GM23338 (cell line): ENCODE results near the gene ELMO3. TPM values are rescaled to one million over a fixed set of nuclear protein-coding genes. Genes with fewer than 3 reads are reported as not detected.

Experiments
- ATAC-seq: fragments of 200-7000 bp; cut with Tn5 transposase; 3 replicates; pipeline ENCODE4 v1.9.1; 2020
- DNase-seq: peaks from one replicate; pipeline ENCODE4 v3.0.0-alpha.2; 2015; ENCODE audit warnings: low spot score
- H2AFZ ChIP-seq: fragments of 200-600 bp; sonication (generic); 2 replicates; pipeline ENCODE4 v1.8.0; 2016; ENCODE audit warnings: antibody characterized with exemption, mild to moderate bottlenecking, moderate library complexity
- H3F3A ChIP-seq: fragments of 200-600 bp; sonication (generic); replicated peaks from 2 replicates; pipeline ENCODE4 v1.8.0; 2017; ENCODE audit warnings: antibody characterized with exemption, mixed run types, low read depth
- H3K27ac ChIP-seq: fragments of 200-600 bp; sonication (generic); 2 replicates; pipeline ENCODE4 v1.6.1; 2016; ENCODE audit warnings: low read depth
- H3K27me3 ChIP-seq: fragments of 200-600 bp; sonication (generic); 2 replicates; pipeline ENCODE4 v1.8.0; 2016; ENCODE audit warnings: mild to moderate bottlenecking, mixed run types, moderate library complexity; ENCODE audit not compliant: insufficient read depth
- H3K36me3 ChIP-seq: fragments of 200-600 bp; sonication (generic); 2 replicates; pipeline ENCODE4 v1.8.0; 2016; ENCODE audit warnings: mild to moderate bottlenecking; ENCODE audit not compliant: insufficient read depth
- H3K4me1 ChIP-seq: fragments of 200-600 bp; sonication (generic); 2 replicates; pipeline ENCODE4 v1.8.0; 2016; ENCODE audit warnings: mild to moderate bottlenecking, moderate library complexity; ENCODE audit not compliant: insufficient read depth
- H3K4me2 ChIP-seq: fragments of 200-600 bp; sonication (generic); 2 replicates; pipeline ENCODE4 v1.7.1; 2017; ENCODE audit warnings: mixed run types
- H3K4me3 ChIP-seq: fragments of 200-600 bp; sonication (generic); 2 replicates; pipeline ENCODE4 v1.6.1; 2016; ENCODE audit warnings: mixed run types
- H3K79me2 ChIP-seq: fragments of 200-600 bp; sonication (generic); replicated peaks from 2 replicates; pipeline ENCODE4 v1.8.0; 2017; ENCODE audit warnings: mild to moderate bottlenecking; ENCODE audit not compliant: insufficient read depth
- H3K9me2 ChIP-seq: fragments of 200-600 bp; sonication (generic); 2 replicates; pipeline ENCODE4 v1.8.0; 2017; ENCODE audit not compliant: insufficient read depth
- H4K20me1 ChIP-seq: fragments of 200-600 bp; sonication (generic); replicated peaks from 2 replicates; pipeline ENCODE4 v1.8.0; 2017; ENCODE audit warnings: mild to moderate bottlenecking; ENCODE audit not compliant: insufficient read depth
- H3K27ac Mint-ChIP-seq: 2 replicates; pipeline ENCODE4 v1.8.0; 2020; ENCODE audit warnings: inconsistent platforms, mild to moderate bottlenecking, moderate library complexity, mixed read lengths
- H3K27me3 Mint-ChIP-seq: 3 replicates; pipeline ENCODE4 v1.8.0; 2022; ENCODE audit warnings: low read depth, mild to moderate bottlenecking, moderate library complexity, mixed read lengths, inconsistent platforms; ENCODE audit not compliant: insufficient read depth, poor library complexity
- H3K36me3 Mint-ChIP-seq: 3 replicates; pipeline ENCODE4 v1.8.0; 2021; ENCODE audit warnings: low read depth, mild to moderate bottlenecking, inconsistent platforms, moderate library complexity, mixed read lengths
- H3K4me1 Mint-ChIP-seq: 3 replicates; pipeline ENCODE4 v1.8.0; 2020; ENCODE audit warnings: mild to moderate bottlenecking, inconsistent platforms, mixed read lengths
- H3K4me3 Mint-ChIP-seq: 3 replicates; pipeline ENCODE4 v1.8.0; 2021; ENCODE audit warnings: moderate library complexity, mild to moderate bottlenecking, inconsistent platforms, mixed read lengths
- H3K9me3 Mint-ChIP-seq: 3 replicates; pipeline ENCODE4 v1.8.0; 2020; ENCODE audit warnings: moderate library complexity, mild to moderate bottlenecking, inconsistent platforms, mixed read lengths
- CREB1 ChIP-seq: fragments of 250-450 bp; sonication (Bioruptor Pico); IDR thresholded peaks from 2 replicates; pipeline ENCODE4 v1.5.0; 2020; ENCODE audit warnings: low read depth, mild to moderate bottlenecking, moderate library complexity
- CTCF ChIP-seq, 2 experiments: fragments of 200-600 bp in 1 of 2; sonication (generic) in 1 of 2; conservative IDR thresholded peaks; 2 replicates each; pipeline versions ENCODE4 v1.5.1 to v1.6.1; 2016 to 2017; ENCODE audit warnings: antibody characterized with exemption in 2 of 2, low read depth in 2 of 2, mild to moderate bottlenecking in 2 of 2, moderate library complexity in 1 of 2
- EZH2 ChIP-seq: fragments of 200-600 bp; sonication (generic); IDR thresholded peaks from one replicate; pipeline ENCODE4 v1.8.0; 2017; ENCODE audit warnings: antibody characterized with exemption, mild to moderate bottlenecking, low read depth; ENCODE audit not compliant: unreplicated experiment
- EZH2phosphoT487 ChIP-seq: fragments of 200-600 bp; sonication (generic); IDR thresholded peaks from one replicate; pipeline ENCODE4 v1.8.1; 2018; ENCODE audit warnings: antibody characterized with exemption; ENCODE audit not compliant: unreplicated experiment
- POLR2AphosphoS5 ChIP-seq: IDR thresholded peaks from 2 replicates; pipeline ENCODE4 v1.6.1; 2016; ENCODE audit warnings: antibody characterized with exemption, low read depth
- REST ChIP-seq: IDR thresholded peaks from one replicate; pipeline ENCODE4 v1.6.1; 2018; ENCODE audit warnings: antibody characterized with exemption; ENCODE audit not compliant: unreplicated experiment
- ZNF331 ChIP-seq: fragments of 250-450 bp; sonication (Bioruptor Pico); IDR thresholded peaks from 2 replicates; pipeline ENCODE4 v1.5.0; 2020; ENCODE audit warnings: low read depth, mild to moderate bottlenecking, moderate library complexity
- ZNF462 ChIP-seq: fragments of 250-450 bp; sonication (Bioruptor Pico); IDR thresholded peaks from 2 replicates; pipeline ENCODE4 v1.5.0; 2020; ENCODE audit warnings: mild to moderate bottlenecking, moderate library complexity
- polyA plus RNA-seq: library from polyadenylated mRNA; unstranded; fragments of >200 nt; fragmentation: Nextera tagmentation; extraction: Ambion mirVana; gene quantifications from 2 replicates; pipeline ENCODE4 v1.2.1, GENCODE V29; 2016
- total RNA-seq: library from RNA; depleted of rRNA; stranded (reverse); fragments of >200 nt; shearing (Covaris generic); gene quantifications from 2 replicates; pipeline ENCODE4 v1.2.3, GENCODE V29; 2014

The ELMO3 gene
- total and polyA plus RNA-seq, 2 experiments from 2014 or later = 4.7 to 16.2 TPM

GRCh38 chr16:67183284-67183626 is 15.7 kb upstream of the ELMO3 start (continued):
- TF ChIP-seq ZNF462 (CRISPR knock-in tag) = no peak
- no peak for TF ChIP-seq CTCF (conservative IDR thresholded peaks at IDR 0.05; ENCODE audit: low read depth in 2 of 2)
- TF ChIP-seq CREB1 (CRISPR knock-in tag) = no peak
- no peak for TF ChIP-seq ZNF331

GRCh38 chr16:67183627-67184452 is 15.1 kb upstream of the ELMO3 start, which contains the start of gene MATCAP1:
Gene MATCAP1, minus strand, starts transcription at chr16:67183963. Its CDS starts 3,353 bp downstream, at chr16:67180610.
- Histone ChIP-seq H3K4me1 (peaks cover 15% of the 10 kb centered on the region), H2AFZ (peak within 1 kb of the TSS; percentile 94), H3K4me3 (peak within 1 kb of the TSS; percentile 63), H3F3A (peaks cover 3% of the 10 kb centered on the region; the same call in 1 of the 2 replicates), H3K9me2 (no peaks in the 10 kb centered on the region), H3K27ac (no peak within 1 kb of the TSS), H3K27me3 (peaks cover 28% of the 10 kb centered on the region), H3K36me3 (no peaks in the 10 kb centered on the region), H4K20me1 (no peaks in the 10 kb centered on the region), H3K79me2 (peaks cover 10% of the 10 kb centered on the region), H3K4me2 (peak within 1 kb of the TSS; percentile 97)
- peak; percentile 80 for ATAC-seq
- no peak within 1 kb of the TSS for H3K27ac Mint-ChIP-seq
- peaks cover 14% of the 10 kb centered on the region for H3K4me1 Mint-ChIP-seq
- H3K9me3 Mint-ChIP-seq = no peaks in the 10 kb centered on the region; the same call in 2 of the 3 replicates
- no peaks in the 10 kb centered on the region; the same call in 2 of the 3 replicates for H3K36me3 Mint-ChIP-seq
- peak within 1 kb of the TSS; percentile 84 for H3K4me3 Mint-ChIP-seq
- H3K27me3 Mint-ChIP-seq = peaks cover 36% of the 10 kb centered on the region
- DNase-seq = peak; percentile 98
- TF ChIP-seq CREB1 (CRISPR knock-in tag) (peak; percentile 93), EZH2 (peak; percentile 52), EZH2phosphoT487 (no peak), POLR2AphosphoS5 (peak; percentile 76), REST (no peak)
